GM12878 (cell line): Measurements from ENCODE around the gene CES4A. TPM values are rescaled to one million over a fixed set of nuclear protein-coding genes. Genes with fewer than 3 reads are reported as not detected.

Source experiments
- ATAC-seq: fragments of 200-7000 bp; cut with Tn5 transposase; 3 replicates; pipeline ENCODE4 v1.9.1; 2020; ENCODE audit warnings: mild to moderate bottlenecking, moderate library complexity
- Bru-seq: library from RNA; stranded (reverse); fragments of 400-500 nt; gene quantifications from one replicate; lab custom pipeline; 2021; lab: Mats Ljungman, UMichigan
- BruChase-seq, 2 experiments: library from RNA; stranded (reverse); fragments of 400-500 nt; gene quantifications; one replicate each; lab custom pipeline; 2021; lab: Mats Ljungman, UMichigan
- BruUV-seq: library from RNA; stranded (reverse); fragments of 400-500 nt; replicated peaks from 2 replicates; lab custom pipeline; 2021; lab: Mats Ljungman, UMichigan
- CTCF ChIA-PET: fragments of 300-600 bp; sonication (Branson Sonifier 250); formaldehyde crosslinking; extraction: SDS; loops from one replicate; lab custom pipeline; 2021; ENCODE audit warnings: inconsistent platforms; lab: Yijun Ruan, JAX
- POLR2A ChIA-PET: fragments of 350-600 bp; formaldehyde crosslinking; extraction: SDS; loops from one replicate; lab custom pipeline; 2021; ENCODE audit warnings: inconsistent platforms; lab: Charles Lee
- RAD21 ChIA-PET: fragments of 300-600 bp; sonication (Branson Sonifier 250); formaldehyde crosslinking; loops from one replicate; lab custom pipeline; 2023; ENCODE audit warnings: antibody characterized with exemption; ENCODE audit not compliant: unreplicated experiment; lab: Charles Lee
- SMC1A ChIA-PET: fragments of 300-600 bp; sonication (Branson Sonifier 250); formaldehyde crosslinking; loops from one replicate; lab custom pipeline; 2023; ENCODE audit not compliant: unreplicated experiment, uncharacterized antibody; lab: Charles Lee
- DNase-seq: peaks from one replicate; pipeline ENCODE4 v3.0.0-alpha.2; 2011; ENCODE audit warnings: low read depth, low spot score
- FAIRE-seq: peaks from 3 replicates; lab custom pipeline; 2011; peaks lifted over from hg19 to GRCh38; lab: Jason Lieb, UNC
- H2AFZ ChIP-seq: 2 replicates; pipeline ENCODE4 v1.6.0; 2011; ENCODE audit warnings: low read depth, low read length, control low read depth; ENCODE audit not compliant: control insufficient read depth
- H3K27ac ChIP-seq: 2 replicates; pipeline ENCODE4 v1.5.1; 2011; ENCODE audit warnings: control low read depth; ENCODE audit not compliant: control insufficient read depth, insufficient read depth
- H3K27me3 ChIP-seq, 2 experiments: replicated peaks in 1 of 2; 2 replicates each; pipeline versions ENCODE4 v1.6.0 to v1.6.1; 2011; ENCODE audit warnings: low read length in 1 of 2; ENCODE audit not compliant: control insufficient read depth in 2 of 2, insufficient read depth in 2 of 2
- H3K36me3 ChIP-seq, 2 experiments: 2 replicates each; pipeline ENCODE4 v1.5.1; 2011; ENCODE audit warnings: low read length in 1 of 2; ENCODE audit not compliant: control insufficient read depth in 2 of 2, insufficient read depth in 2 of 2
- H3K4me1 ChIP-seq: 2 replicates; pipeline ENCODE4 v1.6.1; 2011; ENCODE audit warnings: mild to moderate bottlenecking, low read length, moderate library complexity, mixed read lengths; ENCODE audit not compliant: control insufficient read depth, insufficient read depth
- H3K4me2 ChIP-seq: 2 replicates; pipeline ENCODE4 v1.6.0; 2011; ENCODE audit warnings: control low read depth; ENCODE audit not compliant: control insufficient read depth, insufficient read depth
- H3K4me3 ChIP-seq: fragments of 200-600 bp; sonication (generic); 2 replicates; pipeline ENCODE4 v1.5.1; 2016
- H3K79me2 ChIP-seq: 2 replicates; pipeline ENCODE4 v1.6.0; 2011; ENCODE audit warnings: low read length; ENCODE audit not compliant: control insufficient read depth, insufficient read depth
- H3K9ac ChIP-seq: 2 replicates; pipeline ENCODE4 v1.8.0; 2011; ENCODE audit warnings: low read length, control low read depth, mixed read lengths; ENCODE audit not compliant: control insufficient read depth, insufficient read depth
- H3K9me3 ChIP-seq: replicated peaks from 3 replicates; pipeline ENCODE4 v1.5.1; 2011; ENCODE audit warnings: mild to moderate bottlenecking, low read length; ENCODE audit not compliant: control insufficient read depth, insufficient read depth
- H4K20me1 ChIP-seq: 2 replicates; pipeline ENCODE4 v1.6.0; 2011; ENCODE audit not compliant: control insufficient read depth, insufficient read depth
- E2F4 ChIP-seq: IDR thresholded peaks from 2 replicates; pipeline ENCODE4 v1.6.1; 2012; ENCODE audit warnings: low read depth, low read length, improper control_type of control experiment
- IRF4 ChIP-seq: IDR thresholded peaks from 2 replicates; pipeline ENCODE4 v1.6.1; 2011; ENCODE audit warnings: low read depth, low read length
- MAX ChIP-seq: IDR thresholded peaks from 2 replicates; pipeline ENCODE4 v1.6.1; 2012; ENCODE audit warnings: low read depth, low read length, improper control_type of control experiment
- NBN ChIP-seq: fragments of 450-650 bp; IDR thresholded peaks from 2 replicates; pipeline ENCODE4 v1.6.1; 2016
- PAX5 ChIP-seq: IDR thresholded peaks from 2 replicates; pipeline ENCODE4 v1.6.1; 2011; ENCODE audit warnings: low read depth, low read length, borderline replicate concordance
- PKNOX1 ChIP-seq: fragments of 450-650 bp; IDR thresholded peaks from 2 replicates; pipeline ENCODE4 v1.6.1; 2016; ENCODE audit warnings: mild to moderate bottlenecking
- WGBS: methylation state at CpG from one replicate; pipeline ENCODE4 v1.1.6; 2016; ENCODE audit warnings: low lambda C conversion rate; ENCODE audit not compliant: insufficient replicate concordance, insufficient coverage; ENCODE audit errors: missing lambda C conversion rate; 5-methylcytosine and 5-hydroxymethylcytosine counted together
- in situ Hi-C: fragments of 300-500 bp; cut with MboI; formaldehyde crosslinking; loops from 9 replicates; pipeline ENCODE4 v1.14.3; 2018; ENCODE audit warnings: mixed read lengths
- intact Hi-C: fragments of 100-400 bp; cut with micrococcal nuclease; formaldehyde crosslinking; loops from one replicate; pipeline ENCODE4 v1.14.2; 2022; ENCODE audit not compliant: unreplicated experiment
- long read RNA-seq, 2 experiments: library from polyadenylated mRNA; unstranded; transcript quantifications; one replicate each; pipeline ENCODE4 v2.0.0, GENCODE V29; 2019 to 2020
- polyA minus RNA-seq, 3 experiments: library from RNA; depleted of rRNA, polyadenylated mRNA; stranded (reverse); fragments of >200 nt; gene quantifications; 2 replicates each; pipeline ENCODE4 v1.2.3, GENCODE V29; 2011
- polyA plus RNA-seq, 11 experiments: library from polyadenylated mRNA; depleted of rRNA in 4 of 11; unstranded in 6 of 11; stranded (reverse) in 5 of 11; fragments of >200 nt; fragmentation: Nextera tagmentation in 4 of 11; fragmentation: Illumina TruSeq in 1 of 11; extraction: Ambion mirVana in 4 of 11; extraction: Trizol in 1 of 11; gene quantifications; 1 replicate in 1 of 11; 2 replicates in 10 of 11; pipeline versions ENCODE4 v1.2.1 to v1.2.3, GENCODE V29; 2011 to 2016; ENCODE audit warnings: inconsistent platforms in 2 of 11, missing spikeins in 2 of 11, low read depth in 1 of 11
- total RNA-seq, 4 experiments: library from RNA; depleted of rRNA in 3 of 4; stranded (reverse); fragments of >200 nt in 3 of 4; fragmentation: Illumina TruSeq in 1 of 4; extraction: Trizol in 1 of 4; gene quantifications; 2 replicates each; pipeline versions ENCODE4 v1.2.1 to v1.2.3, GENCODE V29; 2013 to 2021
- TF ChIP-seq, protein P1 (sequence below): fragments of 450-650 bp; IDR thresholded peaks from 2 replicates; pipeline ENCODE4 v1.6.1; 2017; ENCODE audit warnings: antibody characterized with exemption, mild to moderate bottlenecking, moderate library complexity

CES4A gene
- not detected in 2 replicates for total RNA-seq (2013; cell fraction: nucleolus; rRNA removed)
- total RNA-seq (2014; rRNA removed) (2.3 and 3.4 TPM in 2 replicates), total RNA-seq (2014; rRNA removed; fragmentation: Illumina TruSeq; extraction: Trizol) (1.7 and 2.0 TPM in 2 replicates), total RNA-seq (2021) (1.8 and 3.3 TPM in 2 replicates), polyA plus RNA-seq (2011; rRNA removed) (0.05 TPM in 1 of 2 replicates, not detected in the other), polyA plus RNA-seq (2014; fragmentation: Illumina TruSeq; extraction: Trizol) (3.2 and 4.2 TPM in 2 replicates), polyA plus RNA-seq (2014; fragmentation: Nextera tagmentation; extraction: Ambion mirVana) (1 to 10 TPM; 1.8 to 1.9 TPM), polyA plus RNA-seq (2014; rRNA removed) (4.3 and 5.0 TPM in 2 replicates), polyA plus RNA-seq (2016; fragmentation: Nextera tagmentation; extraction: Ambion mirVana) (1 to 10 TPM; 1.7 to 2.5 TPM), polyA minus RNA-seq (2011; rRNA and poly(A)+ RNA removed) (not detected in 2 replicates), Bru-seq, nascent RNA (percentile 7 among the genes with signal in this experiment), BruChase-seq, experiment 1, labeled RNA remaining after a 6-hour chase (percentile 11 among the genes with signal in this experiment), BruChase-seq, experiment 2, labeled RNA remaining after a 2-hour chase (percentile 15 among the genes with signal in this experiment)
- 7.0 TPM for polyA plus RNA-seq (2011; ENCODE audit: low read depth)
- polyA plus RNA-seq (2011; cell fraction: cytosol; rRNA removed): not detected in 2 replicates
- not detected in 2 replicates for polyA plus RNA-seq (2011; cell fraction: nucleus; rRNA removed)
- polyA plus RNA-seq (2012): 6.1 and 7.6 TPM in 2 replicates
- polyA minus RNA-seq (2011; cell fraction: cytosol; rRNA and poly(A)+ RNA removed): not detected in 2 replicates
- polyA minus RNA-seq (2011; cell fraction: nucleus; rRNA and poly(A)+ RNA removed): 0.19 TPM in 1 of 2 replicates, not detected in the other
- long read RNA-seq, experiment 1: 0 reads
- long read RNA-seq, experiment 2: 0 reads

- RAD21 ChIA-PET: no interaction called here
- H3K27me3 ChIP-seq: no peaks in the 10 kb centered on the region; a peak in 1 of 4 replicates
- SMC1A ChIA-PET: interaction anchor here (1.1 kb wide), 1 partner anchor 49 kb away, joined by 4 read pairs; no protein-coding TSS in a partner anchor
- no peak within 1 kb of the TSS for H3K4me3 ChIP-seq
- in situ Hi-C loops: loop anchor here (25.0 kb wide), 1 partner anchor 424 kb away; the partner anchor contains the start of gene ZDHHC1
- no peaks in the 10 kb centered on the region for H3K36me3 ChIP-seq
- no peaks in the 10 kb centered on the region for H3K4me1 ChIP-seq
- FAIRE-seq (no peak), ATAC-seq (peak; percentile 54), DNase-seq (no peak)
- CTCF ChIA-PET: interaction anchor here (1.3 kb wide), 1 partner anchor 10 kb away, joined by 4 read pairs; no protein-coding TSS in a partner anchor
- no peaks in the 10 kb centered on the region for H3K79me2 ChIP-seq
- 38% methylated on average over 11 of the region's 11 CpGs for WGBS
- no peak within 1 kb of the TSS for H3K9ac ChIP-seq
- TF ChIP-seq NBN (no peak), PAX5 (peak; percentile 63; the same call in 1 of the 2 replicates), IRF4 (no peak), MAX (no peak), E2F4 (no peak), PKNOX1 (no peak)
- TF ChIP-seq, protein P1, sequence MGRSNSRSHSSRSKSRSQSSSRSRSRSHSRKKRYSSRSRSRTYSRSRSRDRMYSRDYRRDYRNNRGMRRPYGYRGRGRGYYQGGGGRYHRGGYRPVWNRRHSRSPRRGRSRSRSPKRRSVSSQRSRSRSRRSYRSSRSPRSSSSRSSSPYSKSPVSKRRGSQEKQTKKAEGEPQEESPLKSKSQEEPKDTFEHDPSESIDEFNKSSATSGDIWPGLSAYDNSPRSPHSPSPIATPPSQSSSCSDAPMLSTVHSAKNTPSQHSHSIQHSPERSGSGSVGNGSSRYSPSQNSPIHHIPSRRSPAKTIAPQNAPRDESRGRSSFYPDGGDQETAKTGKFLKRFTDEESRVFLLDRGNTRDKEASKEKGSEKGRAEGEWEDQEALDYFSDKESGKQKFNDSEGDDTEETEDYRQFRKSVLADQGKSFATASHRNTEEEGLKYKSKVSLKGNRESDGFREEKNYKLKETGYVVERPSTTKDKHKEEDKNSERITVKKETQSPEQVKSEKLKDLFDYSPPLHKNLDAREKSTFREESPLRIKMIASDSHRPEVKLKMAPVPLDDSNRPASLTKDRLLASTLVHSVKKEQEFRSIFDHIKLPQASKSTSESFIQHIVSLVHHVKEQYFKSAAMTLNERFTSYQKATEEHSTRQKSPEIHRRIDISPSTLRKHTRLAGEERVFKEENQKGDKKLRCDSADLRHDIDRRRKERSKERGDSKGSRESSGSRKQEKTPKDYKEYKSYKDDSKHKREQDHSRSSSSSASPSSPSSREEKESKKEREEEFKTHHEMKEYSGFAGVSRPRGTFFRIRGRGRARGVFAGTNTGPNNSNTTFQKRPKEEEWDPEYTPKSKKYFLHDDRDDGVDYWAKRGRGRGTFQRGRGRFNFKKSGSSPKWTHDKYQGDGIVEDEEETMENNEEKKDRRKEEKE: no peak
- intact Hi-C loops: no loop called here
- no peaks in the 10 kb centered on the region for H4K20me1 ChIP-seq
- H3K27ac ChIP-seq: no peak within 1 kb of the TSS
- no peak within 1 kb of the TSS for H3K4me2 ChIP-seq
- no peak within 1 kb of the TSS for H2AFZ ChIP-seq
- POLR2A ChIA-PET: interaction anchor here (0.5 kb wide), 1 partner anchor 535 kb away, joined by 3 read pairs; no protein-coding TSS in a partner anchor
- BruUV-seq: no TSS peak
- no peaks in the 10 kb centered on the region for H3K9me3 ChIP-seq
Measured at GRCh38 chr16:66988197-66988788, at the start of gene CES4A. CES4A (plus strand) TSS chr16:66988589; CDS start chr16:66988773, 184 bp downstream.
